ENCODE measurements around the gene NUTM2E. TPM values are rescaled to one million over a fixed set of nuclear protein-coding genes. Genes with fewer than 3 reads are reported as not detected.
A peak's percentile ranks its signal among the peaks of the same experiment; 100 is the strongest.
"Not testable (repeated sequence)": the region's sequence is repeated elsewhere in the genome, so short reads cannot be mapped to it uniquely, and the experiment has no call there.

The NUTM2E gene
- total RNA-seq, 1 experiment from 2014 or later = not detected

DNA sequence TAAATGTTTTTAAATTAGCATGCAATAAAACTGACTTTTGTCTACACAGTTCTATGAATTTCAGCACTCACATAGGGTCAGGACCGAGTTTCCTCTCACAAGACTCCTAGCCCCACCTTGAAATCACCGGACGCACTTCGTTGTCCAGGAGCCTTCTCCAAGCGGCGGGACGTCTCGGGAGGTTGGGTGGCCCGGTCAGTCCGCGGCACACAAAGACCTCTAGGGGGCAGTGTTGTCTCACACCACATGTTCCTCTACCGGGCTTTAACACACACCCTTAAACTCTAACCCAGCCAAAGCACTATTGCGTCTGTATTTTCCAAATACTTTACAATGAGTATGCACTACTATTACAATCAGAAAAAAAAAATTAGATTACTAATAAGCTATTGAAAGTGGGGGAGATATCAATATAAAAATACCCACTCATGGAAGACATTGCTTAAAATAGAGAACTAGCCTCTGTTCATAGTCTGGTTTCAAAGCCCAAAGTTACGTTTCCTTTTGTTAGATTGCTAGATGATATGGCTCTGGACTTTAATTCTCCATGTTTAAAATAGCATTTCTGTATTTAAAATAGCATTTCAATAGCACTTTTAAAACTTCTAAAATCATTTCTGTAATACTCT is 47.1 kb upstream of the NUTM2E start:
- H3K9me3 Mint-ChIP-seq, H3K4me3 Mint-ChIP-seq: not testable (repeated sequence)

GRCh38 chr10:79779992-79780391 is 46.5 kb upstream of the NUTM2E start:
- not testable (repeated sequence) for H3K4me2 ChIP-seq (ENCODE audit: insufficient read depth, insufficient read length, low read length); H3K4me3 Mint-ChIP-seq; H2BK120ac ChIP-seq (ENCODE audit: low read depth, low read length, poor library complexity, severe bottlenecking); H3K36me3 Mint-ChIP-seq (ENCODE audit: insufficient read depth in 1 of 3, low read depth in 3 of 3); H3K56ac ChIP-seq (ENCODE audit: insufficient read length, low read depth, low read length); H3T11ph ChIP-seq (ENCODE audit: low read length); H4K91ac ChIP-seq (ENCODE audit: insufficient read length, low read depth, low read length); H3K4me1 ChIP-seq (ENCODE audit: insufficient read depth, low read length); H3K79me1 ChIP-seq (ENCODE audit: insufficient read depth, low read depth, low read length, poor library complexity, severe bottlenecking); H4K5ac ChIP-seq (ENCODE audit: insufficient read length, low read depth, low read length); H2BK12ac ChIP-seq (ENCODE audit: insufficient read length, low read depth, low read length); H2BK20ac ChIP-seq (ENCODE audit: low read depth, low read length, poor library complexity, severe bottlenecking); H3K79me2 ChIP-seq (ENCODE audit: insufficient read depth, low read length); H3K18ac ChIP-seq (ENCODE audit: insufficient read length, low read depth, low read length); H2AFZ ChIP-seq (ENCODE audit: low read length); H3K27me3 Mint-ChIP-seq (ENCODE audit: low read depth); DNase-seq; H3K4me1 Mint-ChIP-seq; H2BK15ac ChIP-seq (ENCODE audit: low read depth, low read length); H2AK5ac ChIP-seq (ENCODE audit: insufficient read length, low read length); H3K9me3 Mint-ChIP-seq; H4K8ac ChIP-seq (replicated peaks; ENCODE audit: insufficient read length, low read depth, low read length); H3K4ac ChIP-seq (ENCODE audit: low read depth, low read length); H3K23ac ChIP-seq (ENCODE audit: insufficient read length, low read depth, low read length); H3K27ac Mint-ChIP-seq; H2BK5ac ChIP-seq (ENCODE audit: insufficient read length, low read length); H3K23me2 ChIP-seq (ENCODE audit: insufficient read length, low read depth, low read length, poor library complexity, severe bottlenecking); H3K27ac ChIP-seq (ENCODE audit: insufficient read length, low read depth, low read length); H3K9ac ChIP-seq (ENCODE audit: extremely low read depth, insufficient read length, low read length); H3K9me3 ChIP-seq (ENCODE audit: control insufficient read depth, low read depth, low read length); H3K27me3 ChIP-seq (ENCODE audit: insufficient read depth, low read length); H3K14ac ChIP-seq (ENCODE audit: insufficient read depth, low read length); H4K20me1 ChIP-seq (ENCODE audit: control insufficient read depth, insufficient read depth, insufficient read length)
- WGBS (ENCODE audit: extremely low coverage, insufficient read length, low lambda C conversion rate) = no CpG with 5 or more reads among the region's 2 CpGs

More for the DNA sequence above, 47.1 kb upstream of the NUTM2E start:
- not testable (repeated sequence) for H3K4me2 ChIP-seq (ENCODE audit: insufficient read depth, insufficient read length, low read length); H3K23me2 ChIP-seq (ENCODE audit: insufficient read length, low read depth, low read length, poor library complexity, severe bottlenecking); H4K8ac ChIP-seq (replicated peaks; ENCODE audit: insufficient read length, low read depth, low read length); H3K27ac Mint-ChIP-seq; H2BK120ac ChIP-seq (ENCODE audit: low read depth, low read length, poor library complexity, severe bottlenecking); H3K9me3 ChIP-seq (ENCODE audit: control insufficient read depth, low read depth, low read length); H3K27ac ChIP-seq (ENCODE audit: insufficient read length, low read depth, low read length); H3K56ac ChIP-seq (ENCODE audit: insufficient read length, low read depth, low read length); H3K4me1 ChIP-seq (ENCODE audit: insufficient read depth, low read length); H2AFZ ChIP-seq (ENCODE audit: low read length); H2AK5ac ChIP-seq (ENCODE audit: insufficient read length, low read length); H3K4ac ChIP-seq (ENCODE audit: low read depth, low read length); H2BK15ac ChIP-seq (ENCODE audit: low read depth, low read length); H3K36me3 Mint-ChIP-seq (ENCODE audit: insufficient read depth in 1 of 3, low read depth in 3 of 3); H2BK5ac ChIP-seq (ENCODE audit: insufficient read length, low read length); H4K5ac ChIP-seq (ENCODE audit: insufficient read length, low read depth, low read length); H3T11ph ChIP-seq (ENCODE audit: low read length); H3K18ac ChIP-seq (ENCODE audit: insufficient read length, low read depth, low read length); H3K27me3 Mint-ChIP-seq (ENCODE audit: low read depth); H3K9ac ChIP-seq (ENCODE audit: extremely low read depth, insufficient read length, low read length); H3K79me2 ChIP-seq (ENCODE audit: insufficient read depth, low read length); H2BK12ac ChIP-seq (ENCODE audit: insufficient read length, low read depth, low read length); H2BK20ac ChIP-seq (ENCODE audit: low read depth, low read length, poor library complexity, severe bottlenecking); H4K91ac ChIP-seq (ENCODE audit: insufficient read length, low read depth, low read length); H3K27me3 ChIP-seq (ENCODE audit: insufficient read depth, low read length); H3K14ac ChIP-seq (ENCODE audit: insufficient read depth, low read length); H3K79me1 ChIP-seq (ENCODE audit: insufficient read depth, low read depth, low read length, poor library complexity, severe bottlenecking); H3K23ac ChIP-seq (ENCODE audit: insufficient read length, low read depth, low read length); H3K4me1 Mint-ChIP-seq; H4K20me1 ChIP-seq (ENCODE audit: control insufficient read depth, insufficient read depth, insufficient read length)
- DNase-seq = peak; percentile 80
- TF ChIP-seq, protein P1, sequence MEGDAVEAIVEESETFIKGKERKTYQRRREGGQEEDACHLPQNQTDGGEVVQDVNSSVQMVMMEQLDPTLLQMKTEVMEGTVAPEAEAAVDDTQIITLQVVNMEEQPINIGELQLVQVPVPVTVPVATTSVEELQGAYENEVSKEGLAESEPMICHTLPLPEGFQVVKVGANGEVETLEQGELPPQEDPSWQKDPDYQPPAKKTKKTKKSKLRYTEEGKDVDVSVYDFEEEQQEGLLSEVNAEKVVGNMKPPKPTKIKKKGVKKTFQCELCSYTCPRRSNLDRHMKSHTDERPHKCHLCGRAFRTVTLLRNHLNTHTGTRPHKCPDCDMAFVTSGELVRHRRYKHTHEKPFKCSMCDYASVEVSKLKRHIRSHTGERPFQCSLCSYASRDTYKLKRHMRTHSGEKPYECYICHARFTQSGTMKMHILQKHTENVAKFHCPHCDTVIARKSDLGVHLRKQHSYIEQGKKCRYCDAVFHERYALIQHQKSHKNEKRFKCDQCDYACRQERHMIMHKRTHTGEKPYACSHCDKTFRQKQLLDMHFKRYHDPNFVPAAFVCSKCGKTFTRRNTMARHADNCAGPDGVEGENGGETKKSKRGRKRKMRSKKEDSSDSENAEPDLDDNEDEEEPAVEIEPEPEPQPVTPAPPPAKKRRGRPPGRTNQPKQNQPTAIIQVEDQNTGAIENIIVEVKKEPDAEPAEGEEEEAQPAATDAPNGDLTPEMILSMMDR (conservative IDR thresholded peaks at IDR 0.05) = peak; percentile 71
- no CpG with 5 or more reads among the region's 14 CpGs for WGBS (ENCODE audit: extremely low coverage, insufficient read length, low lambda C conversion rate)
